Measurements from ENCODE around the gene GMCL1.
"Not testable (repeated sequence)": the region's sequence is repeated elsewhere in the genome, so short reads cannot be mapped to it uniquely, and the experiment has no call there.

Gene GMCL1

GRCh38 chr2:69848186-69848790 lies 18.8 kb downstream of the GMCL1 start:
- peak; percentile 15 for DNase-seq (ENCODE audit: low read depth)

GRCh38 chr2:69858261-69858660 lies 28.8 kb downstream of the GMCL1 start:
- no peak for DNase-seq (ENCODE audit: low read depth)

- no peak for DNase-seq (ENCODE audit: low read depth)
Measured at GRCh38 chr2:69863298-69863697, 33.8 kb downstream of the GMCL1 start.

- DNase-seq (ENCODE audit: low read depth), result no peak
Measured at GRCh38 chr2:69888451-69888850, 59.0 kb downstream of the GMCL1 start.

- no peak for DNase-seq (ENCODE audit: low read depth)
Measured at GRCh38 chr2:69889302-69889701, 59.8 kb downstream of the GMCL1 start.

- DNase-seq (ENCODE audit: low read depth), result no peak
Measured at GRCh38 chr2:69890881-69891280, 61.4 kb downstream of the GMCL1 start.

GRCh38 chr2:69892838-69893424 lies 63.5 kb downstream of the GMCL1 start:
- not testable (repeated sequence) for DNase-seq (ENCODE audit: low read depth)

- DNase-seq (ENCODE audit: low read depth), result peak; percentile 76
Measured at GRCh38 chr2:69893684-69894551, 64.5 kb downstream of the GMCL1 start, which contains the start of gene SNRNP27. TSS of gene SNRNP27 (plus strand) at chr2:69893956. CDS start at chr2:69893985, 29 bp downstream.

GRCh38 chr2:69894737-69895136 lies 65.3 kb downstream of the GMCL1 start:
- not testable (repeated sequence) for DNase-seq (ENCODE audit: low read depth)

GRCh38 chr2:69902213-69902922 lies 72.9 kb downstream of the GMCL1 start:
- DNase-seq (ENCODE audit: low read depth), result no peak

- no peak for DNase-seq (ENCODE audit: low read depth)
Measured at GRCh38 chr2:69907216-69907615, 77.8 kb downstream of the GMCL1 start.

- peak; percentile 51 for DNase-seq (ENCODE audit: low read depth)
Measured at GRCh38 chr2:69911985-69912563, 82.6 kb downstream of the GMCL1 start.

GRCh38 chr2:69914164-69914949 lies 84.9 kb downstream of the GMCL1 start:
- peak; percentile 100 for DNase-seq (ENCODE audit: low read depth)

- no peak for DNase-seq (ENCODE audit: low read depth)
Measured at GRCh38 chr2:69914950-69915945, 85.8 kb downstream of the GMCL1 start, which contains the start of gene MXD1. TSS of gene MXD1 (plus strand) at chr2:69915109. CDS start at chr2:69915331, 222 bp downstream.

GRCh38 chr2:69916106-69916505 lies 86.6 kb downstream of the GMCL1 start:
- no peak for DNase-seq (ENCODE audit: low read depth)

- DNase-seq (ENCODE audit: low read depth), result peak; percentile 90
Measured at GRCh38 chr2:69917852-69918251, 88.4 kb downstream of the GMCL1 start.

GRCh38 chr2:69918401-69918800 lies 88.9 kb downstream of the GMCL1 start:
- no peak for DNase-seq (ENCODE audit: low read depth)

- no peak for DNase-seq (ENCODE audit: low read depth)
Measured at GRCh38 chr2:69923116-69923515, 93.7 kb downstream of the GMCL1 start.

- peak; percentile 91 for DNase-seq (ENCODE audit: low read depth)
Measured at GRCh38 chr2:69926849-69927515, 97.5 kb downstream of the GMCL1 start.

Measured in amniotic epithelial cell (primary cell).